ENCODE measurements around the gene LMBR1. TPM values are rescaled to one million over a fixed set of nuclear protein-coding genes. Genes with fewer than 3 reads are reported as not detected.
"Not testable (repeated sequence)": the region's sequence is repeated elsewhere in the genome, so short reads cannot be mapped to it uniquely, and the experiment has no call there.

The LMBR1 gene
- total RNA-seq, 3 donors from 2014 or later, result 31.8 to 37.4 (median 36.2) TPM

DNA sequence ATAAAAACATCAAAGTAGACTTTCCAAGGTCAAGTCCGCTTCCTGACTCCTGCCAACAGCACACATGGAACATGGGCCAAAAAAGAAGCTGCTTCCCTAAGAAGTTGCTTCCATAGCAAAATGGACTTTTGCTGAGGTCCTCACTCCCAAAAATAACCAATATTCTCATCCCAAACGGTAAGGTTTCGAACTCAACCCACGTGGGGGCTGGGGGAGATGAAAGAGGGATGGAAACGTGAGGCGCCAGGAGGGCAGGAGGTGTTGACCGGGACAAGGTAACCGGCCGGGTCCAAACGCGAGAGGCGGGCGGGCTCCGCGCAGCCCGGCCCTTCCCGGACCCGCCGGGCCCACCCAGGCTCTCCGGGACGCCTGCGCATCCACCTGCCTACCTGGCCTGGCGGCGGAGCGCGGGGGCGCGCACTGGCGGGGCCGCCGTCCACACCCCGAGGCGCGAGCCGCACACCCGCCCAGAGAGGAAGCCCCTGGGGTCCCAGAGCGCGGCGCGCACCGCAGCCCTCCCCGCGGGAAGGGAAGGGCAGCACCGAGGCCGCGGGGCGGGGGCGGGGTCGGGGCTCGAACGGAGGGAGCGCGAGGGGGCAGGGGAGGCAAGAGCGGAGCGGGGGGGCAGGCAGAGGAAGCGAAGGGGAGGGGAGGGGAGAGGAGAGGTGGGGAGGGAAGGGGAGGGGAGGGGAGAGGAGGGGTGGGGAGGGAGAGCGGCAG lies 742 bp downstream of the LMBR1 start:
- peak; percentile 35 to 36 for ATAC-seq
- H3K36me3 Mint-ChIP-seq (ENCODE audit: insufficient read depth), result peaks cover 4% of the 10 kb centered on the region
- H3K4me1 Mint-ChIP-seq (ENCODE audit: low read depth), result peaks cover 46% of the 10 kb centered on the region
- peak; percentile 51 for DNase-seq
- H3K27me3 Mint-ChIP-seq (ENCODE audit: low read depth), result no peaks in the 10 kb centered on the region
- no peaks in the 10 kb centered on the region for H3K9me3 Mint-ChIP-seq
- H3K4me3 Mint-ChIP-seq, result peak overlapping the region; percentile 92

DNA sequence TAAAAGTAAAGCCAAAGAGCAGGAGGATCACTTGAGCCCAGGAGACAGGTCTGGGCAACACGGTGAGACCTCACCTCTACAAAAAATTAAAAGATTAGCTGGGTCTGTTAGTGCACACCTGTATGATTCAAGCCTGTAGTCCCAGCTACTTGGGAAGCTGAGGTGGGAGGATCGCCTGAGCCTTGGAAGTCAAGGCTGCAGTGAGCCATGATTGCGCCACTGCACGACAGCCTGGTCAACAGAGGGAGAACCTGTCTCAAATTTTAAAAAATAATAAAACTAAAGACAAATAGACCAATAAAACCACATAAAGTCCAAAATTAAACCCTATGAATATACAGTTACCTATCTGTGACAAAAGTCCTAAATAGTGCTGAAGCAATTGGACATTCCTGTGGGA lies 3.2 kb downstream of the LMBR1 start:
- H3K9me3 Mint-ChIP-seq, result no peaks in the 10 kb centered on the region
- ATAC-seq (no peak), DNase-seq (no peak)
- peaks cover 11% of the 10 kb centered on the region for H3K36me3 Mint-ChIP-seq (ENCODE audit: insufficient read depth)
- no peaks in the 10 kb centered on the region for H3K27me3 Mint-ChIP-seq (ENCODE audit: low read depth)
- no peak overlapping the region for H3K4me3 Mint-ChIP-seq
- peaks cover 39% of the 10 kb centered on the region for H3K4me1 Mint-ChIP-seq (ENCODE audit: low read depth)

DNA sequence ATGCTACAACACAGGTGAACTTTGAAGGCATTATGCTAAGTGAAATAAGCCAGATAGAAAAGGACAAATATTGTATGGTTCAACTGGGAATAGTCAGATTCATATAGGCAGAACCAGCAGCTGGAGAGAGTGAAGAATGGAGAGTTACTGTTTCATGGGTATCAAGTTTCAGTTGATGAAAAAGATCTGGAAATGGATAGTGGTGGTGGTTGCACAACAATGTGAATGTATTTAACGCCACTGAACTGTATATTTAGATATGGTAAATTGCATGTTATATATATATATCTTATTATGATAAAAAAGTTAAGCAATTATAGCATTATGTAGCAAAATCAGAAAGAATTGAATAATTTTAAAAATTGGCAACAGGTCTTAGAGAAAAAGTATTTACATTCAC lies 3.9 kb downstream of the LMBR1 start:
- Mint-ChIP-seq H3K4me3 (no peak overlapping the region), H3K27me3 (ENCODE audit: low read depth) (no peaks in the 10 kb centered on the region), H3K9me3 (no peaks in the 10 kb centered on the region), H3K36me3 (ENCODE audit: insufficient read depth) (peaks cover 14% of the 10 kb centered on the region), H3K4me1 (ENCODE audit: low read depth) (peaks cover 37% of the 10 kb centered on the region)
- DNase-seq, result no peak
- ATAC-seq, result no peak

DNA sequence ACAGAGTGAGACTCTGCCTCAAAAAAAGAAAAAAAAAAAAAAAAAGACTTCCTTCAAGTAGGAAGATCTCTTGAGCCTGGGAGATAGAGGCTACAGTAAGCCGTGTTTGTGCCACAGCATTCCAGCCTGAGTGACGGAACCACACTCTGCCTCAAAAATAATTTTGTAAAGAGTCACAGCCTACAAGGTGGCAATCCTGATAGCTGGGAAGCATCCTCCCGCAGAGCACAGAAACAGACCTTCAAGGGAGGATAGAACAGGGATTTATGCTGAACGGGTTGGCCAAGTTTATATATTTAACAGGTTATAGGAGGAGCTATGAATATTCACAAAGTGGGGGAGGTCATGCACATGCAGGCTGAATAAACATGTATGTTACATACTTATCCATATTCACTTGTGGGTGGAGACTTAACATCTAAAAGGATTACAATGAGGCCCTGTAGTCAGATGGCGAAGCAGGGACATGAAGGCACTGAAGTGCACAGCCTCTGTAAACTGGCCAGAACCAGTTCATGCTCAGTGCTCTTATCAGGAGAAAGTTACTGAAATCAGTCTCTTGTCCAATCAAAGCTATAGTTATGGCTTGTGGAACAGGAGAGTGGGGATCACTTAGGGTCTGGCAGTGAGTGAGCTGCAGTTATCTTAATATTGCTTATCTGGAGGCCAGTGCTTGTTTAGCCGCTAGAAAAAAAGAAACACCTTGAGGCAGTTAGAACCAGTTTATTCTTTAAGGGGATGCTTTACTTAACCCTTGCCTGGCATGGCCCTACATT lies 6.8 kb downstream of the LMBR1 start:
- no peak for DNase-seq
- Mint-ChIP-seq H3K27me3 (ENCODE audit: low read depth) (no peaks in the 10 kb centered on the region), H3K4me1 (ENCODE audit: low read depth) (peaks cover 45% of the 10 kb centered on the region), H3K9me3 (no peaks in the 10 kb centered on the region), H3K4me3 (no peak overlapping the region), H3K36me3 (ENCODE audit: insufficient read depth) (peaks cover 30% of the 10 kb centered on the region)
- ATAC-seq, result no peak

DNA sequence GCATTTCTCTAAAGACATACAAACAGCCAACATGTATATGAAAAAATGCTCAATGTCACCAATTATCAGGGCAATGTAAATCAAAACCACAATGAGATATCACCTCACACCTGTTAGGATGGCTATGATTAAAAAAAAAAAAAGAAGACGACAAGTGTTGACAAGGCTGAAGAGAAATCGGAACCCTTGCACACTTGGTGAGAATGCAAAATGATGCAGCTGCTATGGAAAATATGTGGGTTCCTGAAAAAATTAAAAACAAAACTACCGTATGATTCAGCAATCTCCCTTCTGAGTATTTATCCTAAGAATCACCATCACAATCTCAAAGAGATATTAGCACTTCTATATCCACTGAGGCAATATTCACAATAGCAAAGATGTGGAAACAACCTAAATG lies 11.3 kb downstream of the LMBR1 start:
- DNase-seq (no peak), ATAC-seq (no peak)
- Mint-ChIP-seq H3K4me1 (ENCODE audit: low read depth) (peaks cover 57% of the 10 kb centered on the region), H3K36me3 (ENCODE audit: insufficient read depth) (peaks cover 43% of the 10 kb centered on the region), H3K9me3 (peaks cover 16% of the 10 kb centered on the region), H3K27me3 (ENCODE audit: low read depth) (no peaks in the 10 kb centered on the region), H3K4me3 (no peak overlapping the region)

DNA sequence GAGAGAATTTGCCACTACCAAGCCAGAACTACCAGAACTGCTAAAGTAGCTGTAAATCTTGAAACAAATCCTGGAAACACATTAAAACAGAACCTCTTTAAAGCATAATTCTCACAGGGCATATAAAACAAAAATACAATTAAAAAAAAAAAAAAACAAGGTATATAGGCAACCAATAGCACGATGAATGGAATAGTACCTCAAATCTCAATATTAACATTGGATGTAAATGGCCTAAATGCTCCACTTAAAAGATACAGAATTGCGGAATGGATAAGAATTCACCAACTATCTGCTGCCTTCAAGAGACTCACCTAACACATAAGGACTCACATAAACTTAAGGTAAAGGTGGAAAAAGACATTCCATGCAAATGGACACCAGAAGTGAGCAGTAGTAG lies 17.2 kb downstream of the LMBR1 start:
- Mint-ChIP-seq H3K36me3 (ENCODE audit: insufficient read depth) (peaks cover 45% of the 10 kb centered on the region), H3K9me3 (peaks cover 27% of the 10 kb centered on the region), H3K27me3 (ENCODE audit: low read depth) (no peaks in the 10 kb centered on the region), H3K4me3 (no peak overlapping the region), H3K4me1 (ENCODE audit: low read depth) (peaks cover 44% of the 10 kb centered on the region)
- ATAC-seq, result no peak
- DNase-seq, result no peak

DNA sequence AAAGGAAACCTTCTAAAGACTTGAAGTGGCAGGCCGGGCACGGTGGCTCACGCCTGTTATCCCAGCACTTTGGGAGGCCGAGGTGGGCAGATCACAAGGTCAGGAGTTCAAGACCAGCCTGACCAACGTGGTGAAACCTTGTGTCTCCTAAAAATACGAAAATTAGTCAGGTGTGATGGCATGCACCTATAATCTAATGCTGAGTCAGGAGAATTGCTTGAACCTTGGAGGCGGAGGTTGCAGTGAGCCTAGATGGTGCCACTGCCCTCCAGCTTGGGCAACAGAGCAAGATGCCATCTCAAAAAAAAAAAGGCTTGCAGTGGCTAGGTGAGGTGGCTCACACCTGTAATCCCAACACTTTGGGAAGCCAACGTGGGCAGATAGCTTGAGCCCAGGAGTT lies 24.6 kb downstream of the LMBR1 start:
- H3K4me3 Mint-ChIP-seq; H3K27me3 Mint-ChIP-seq (ENCODE audit: low read depth); DNase-seq; ATAC-seq; H3K9me3 Mint-ChIP-seq: not testable (repeated sequence)
- H3K4me1 Mint-ChIP-seq (ENCODE audit: low read depth), result peaks cover 27% of the 10 kb centered on the region
- peaks cover 33% of the 10 kb centered on the region for H3K36me3 Mint-ChIP-seq (ENCODE audit: insufficient read depth)

DNA sequence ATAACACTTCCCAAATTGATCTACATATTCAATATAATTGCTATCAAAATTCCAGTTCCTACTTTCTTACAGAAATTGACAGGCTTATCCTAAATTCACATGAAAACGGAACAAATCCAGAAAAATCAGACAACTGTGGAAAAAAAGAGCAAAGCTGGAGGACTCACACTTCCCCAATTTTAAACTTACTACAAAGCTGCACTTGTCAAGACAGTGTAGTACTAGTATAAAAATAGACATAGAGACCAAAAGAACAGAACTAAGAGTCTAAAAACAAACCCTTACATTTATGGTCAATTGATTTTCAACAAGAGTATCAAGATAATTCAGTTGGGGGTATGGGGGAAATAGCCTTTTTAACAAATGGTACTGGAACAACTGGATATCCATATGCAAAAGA lies 27.5 kb downstream of the LMBR1 start:
- H3K36me3 Mint-ChIP-seq (ENCODE audit: insufficient read depth), result peaks cover 38% of the 10 kb centered on the region
- ATAC-seq (no peak), DNase-seq (no peak)
- H3K4me3 Mint-ChIP-seq, result no peak overlapping the region
- H3K4me1 Mint-ChIP-seq (ENCODE audit: low read depth), result peaks cover 17% of the 10 kb centered on the region
- no peaks in the 10 kb centered on the region for H3K27me3 Mint-ChIP-seq (ENCODE audit: low read depth)
- peaks cover 8% of the 10 kb centered on the region for H3K9me3 Mint-ChIP-seq

DNA sequence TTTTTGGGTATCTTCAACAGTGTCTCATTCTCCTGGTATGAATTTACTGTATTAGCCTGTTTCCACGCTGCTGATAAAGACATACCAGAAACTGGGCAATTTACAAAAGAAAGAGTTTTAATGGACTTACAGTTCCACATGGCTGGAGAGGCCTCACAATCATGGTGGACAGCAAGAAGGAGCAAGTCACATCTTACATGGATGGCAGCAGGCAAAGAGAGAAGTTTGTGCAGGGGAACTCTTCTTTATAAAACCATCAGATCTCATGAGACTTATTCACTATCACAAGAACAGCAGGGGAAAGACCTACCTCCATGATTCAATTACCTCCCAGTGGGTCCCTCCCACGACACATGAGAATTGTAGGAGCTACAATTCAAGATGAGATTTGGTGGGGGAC lies 31.0 kb downstream of the LMBR1 start:
- not testable (repeated sequence) for H3K4me1 Mint-ChIP-seq (ENCODE audit: low read depth); H3K27me3 Mint-ChIP-seq (ENCODE audit: low read depth); H3K4me3 Mint-ChIP-seq; DNase-seq; ATAC-seq
- Mint-ChIP-seq H3K36me3 (ENCODE audit: insufficient read depth) (peaks cover 64% of the 10 kb centered on the region), H3K9me3 (peaks cover 25% of the 10 kb centered on the region)

DNA sequence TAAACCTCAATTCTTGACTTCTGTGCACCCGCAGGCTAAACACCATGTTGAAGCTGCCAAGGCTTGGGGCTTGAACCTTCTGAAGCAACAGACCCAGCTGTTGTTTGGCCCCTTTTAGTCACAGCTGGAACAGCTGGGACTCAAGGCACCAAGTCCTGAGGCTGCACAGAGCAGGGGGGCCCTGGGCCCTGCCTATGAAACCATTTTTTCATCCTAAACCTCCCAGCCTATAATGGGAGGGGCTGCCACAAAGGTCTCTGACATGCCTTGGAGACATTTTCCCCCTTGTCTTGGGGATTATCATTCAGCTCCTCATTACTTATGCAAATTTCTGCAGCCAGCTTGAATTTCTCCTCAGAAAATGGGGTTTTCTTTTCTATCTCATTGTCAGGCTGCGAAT lies 31.8 kb downstream of the LMBR1 start:
- Mint-ChIP-seq H3K27me3 (ENCODE audit: low read depth) (no peaks in the 10 kb centered on the region), H3K9me3 (peaks cover 28% of the 10 kb centered on the region), H3K4me3 (no peak overlapping the region), H3K4me1 (ENCODE audit: low read depth) (peaks cover 10% of the 10 kb centered on the region), H3K36me3 (ENCODE audit: insufficient read depth) (peaks cover 62% of the 10 kb centered on the region)
- DNase-seq (no peak), ATAC-seq (no peak)

DNA sequence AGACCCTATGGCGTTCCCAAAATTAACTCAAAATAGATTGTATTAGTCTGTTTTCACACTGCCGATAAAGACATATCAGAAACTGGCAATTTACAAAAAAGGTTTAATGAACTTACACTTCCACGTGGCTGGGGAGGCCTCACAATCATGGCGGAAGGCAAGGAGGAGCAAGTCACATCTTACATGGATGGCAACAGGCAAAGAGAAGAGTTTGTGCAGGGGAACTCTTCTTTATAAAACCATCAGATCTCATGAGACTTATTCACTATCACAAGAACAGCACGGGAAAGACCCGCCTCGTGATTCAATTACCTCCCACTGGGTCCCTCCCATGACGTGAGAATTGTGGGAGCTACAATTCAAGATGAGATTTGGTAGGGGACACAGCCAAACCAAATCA lies 32.9 kb downstream of the LMBR1 start:
- H3K27me3 Mint-ChIP-seq (ENCODE audit: low read depth); ATAC-seq; DNase-seq; H3K4me3 Mint-ChIP-seq: not testable (repeated sequence)
- peaks cover 32% of the 10 kb centered on the region for H3K9me3 Mint-ChIP-seq
- H3K4me1 Mint-ChIP-seq (ENCODE audit: low read depth), result peaks cover 10% of the 10 kb centered on the region
- peaks cover 62% of the 10 kb centered on the region for H3K36me3 Mint-ChIP-seq (ENCODE audit: insufficient read depth)

DNA sequence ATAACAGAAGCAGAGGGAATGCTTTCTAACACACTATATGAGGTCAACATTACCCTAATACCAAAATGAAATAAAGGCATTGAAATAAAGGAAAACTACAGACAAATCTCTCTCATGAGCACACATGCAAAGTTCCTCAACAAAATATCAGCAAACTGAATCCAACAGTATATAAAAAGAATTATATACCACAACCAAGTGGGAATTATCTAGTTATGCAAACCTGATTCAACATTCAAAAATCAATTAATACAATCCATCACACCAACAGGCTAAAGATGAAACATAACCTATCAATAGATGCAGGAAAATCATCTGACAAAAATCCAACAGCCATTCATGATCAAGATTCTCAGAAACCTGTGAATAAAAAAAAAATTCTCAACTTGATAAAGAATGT lies 34.5 kb downstream of the LMBR1 start:
- DNase-seq, result no peak
- Mint-ChIP-seq H3K4me1 (ENCODE audit: low read depth) (peaks cover 12% of the 10 kb centered on the region), H3K27me3 (ENCODE audit: low read depth) (no peaks in the 10 kb centered on the region), H3K4me3 (no peak overlapping the region), H3K9me3 (peaks cover 40% of the 10 kb centered on the region), H3K36me3 (ENCODE audit: insufficient read depth) (peaks cover 71% of the 10 kb centered on the region)
- no peak for ATAC-seq

DNA sequence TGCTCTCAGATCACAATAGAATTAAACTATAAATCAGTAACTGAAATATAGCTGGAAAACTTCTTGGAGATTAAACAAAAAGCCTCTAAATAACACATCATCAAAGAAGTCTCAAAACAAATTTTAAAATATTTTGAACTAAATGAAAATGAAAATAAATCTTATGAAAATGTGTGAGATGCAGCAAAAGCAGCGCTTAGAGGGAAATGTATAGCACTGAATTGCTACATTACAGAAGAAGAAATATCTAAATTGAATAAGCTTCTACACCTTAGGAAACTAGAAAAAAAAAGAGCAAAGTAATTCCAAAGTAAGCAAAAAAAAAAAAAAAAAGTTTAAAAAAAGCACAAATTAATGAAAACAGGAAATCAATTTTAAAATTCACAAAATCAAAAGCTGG lies 35.2 kb downstream of the LMBR1 start:
- peaks cover 11% of the 10 kb centered on the region for H3K4me1 Mint-ChIP-seq (ENCODE audit: low read depth)
- peaks cover 64% of the 10 kb centered on the region for H3K36me3 Mint-ChIP-seq (ENCODE audit: insufficient read depth)
- H3K27me3 Mint-ChIP-seq (ENCODE audit: low read depth), result no peaks in the 10 kb centered on the region
- H3K4me3 Mint-ChIP-seq, result no peak overlapping the region
- ATAC-seq (no peak), DNase-seq (no peak)
- H3K9me3 Mint-ChIP-seq, result peaks cover 40% of the 10 kb centered on the region

DNA sequence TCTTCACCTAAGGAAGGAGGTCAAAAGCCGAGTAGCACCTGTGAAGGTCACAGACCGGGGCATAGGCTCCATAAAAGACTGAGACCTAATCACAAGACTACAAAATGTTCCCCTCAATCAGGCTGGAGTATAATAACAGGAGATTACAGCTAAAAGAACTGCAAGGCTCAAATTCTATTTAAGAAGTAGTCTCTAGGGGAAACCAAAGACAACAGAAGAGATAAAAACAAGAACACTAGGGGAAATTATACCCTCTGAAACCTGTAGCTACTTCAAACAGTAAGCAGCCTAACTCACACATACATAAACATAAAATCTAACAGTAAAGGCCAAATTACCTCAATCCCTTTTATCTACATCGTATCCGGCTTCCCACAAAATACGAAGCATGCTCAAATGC lies 38.3 kb downstream of the LMBR1 start:
- DNase-seq (no peak), ATAC-seq (no peak)
- peaks cover 11% of the 10 kb centered on the region for H3K4me1 Mint-ChIP-seq (ENCODE audit: low read depth)
- no peaks in the 10 kb centered on the region for H3K27me3 Mint-ChIP-seq (ENCODE audit: low read depth)
- no peak overlapping the region for H3K4me3 Mint-ChIP-seq
- peaks cover 48% of the 10 kb centered on the region for H3K36me3 Mint-ChIP-seq (ENCODE audit: insufficient read depth)
- peaks cover 26% of the 10 kb centered on the region for H3K9me3 Mint-ChIP-seq

DNA sequence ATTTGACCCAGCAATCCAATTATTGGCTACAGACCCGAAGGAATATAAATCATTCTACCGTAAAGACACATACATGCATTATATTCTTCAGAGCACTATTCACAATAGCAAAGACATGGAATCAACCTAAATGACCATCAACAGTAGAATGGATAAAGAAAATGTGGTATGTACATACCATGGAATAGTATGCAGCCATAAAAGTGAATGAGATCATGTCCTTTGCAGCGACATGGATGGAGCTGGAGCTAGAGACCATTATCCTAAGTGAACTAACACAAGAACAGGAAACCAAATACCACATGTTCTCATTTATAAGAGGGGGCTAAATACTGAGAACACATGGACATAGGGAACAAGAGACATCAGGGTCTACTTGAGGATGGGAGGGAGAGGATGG lies 44.0 kb downstream of the LMBR1 start:
- Mint-ChIP-seq H3K27me3 (ENCODE audit: low read depth) (no peaks in the 10 kb centered on the region), H3K9me3 (peaks cover 4% of the 10 kb centered on the region), H3K4me3 (no peak overlapping the region), H3K36me3 (ENCODE audit: insufficient read depth) (peaks cover 24% of the 10 kb centered on the region), H3K4me1 (ENCODE audit: low read depth) (peaks cover 30% of the 10 kb centered on the region)
- no peak for ATAC-seq
- no peak for DNase-seq

Measured in activated T-cell treated with anti-CD3 and anti-CD28 coated beads, Interleukin-2, amount 50 U/mL, for 4 hours (primary cell).